ENCODE results near the gene GRHL1.

The GRHL1 gene

DNA sequence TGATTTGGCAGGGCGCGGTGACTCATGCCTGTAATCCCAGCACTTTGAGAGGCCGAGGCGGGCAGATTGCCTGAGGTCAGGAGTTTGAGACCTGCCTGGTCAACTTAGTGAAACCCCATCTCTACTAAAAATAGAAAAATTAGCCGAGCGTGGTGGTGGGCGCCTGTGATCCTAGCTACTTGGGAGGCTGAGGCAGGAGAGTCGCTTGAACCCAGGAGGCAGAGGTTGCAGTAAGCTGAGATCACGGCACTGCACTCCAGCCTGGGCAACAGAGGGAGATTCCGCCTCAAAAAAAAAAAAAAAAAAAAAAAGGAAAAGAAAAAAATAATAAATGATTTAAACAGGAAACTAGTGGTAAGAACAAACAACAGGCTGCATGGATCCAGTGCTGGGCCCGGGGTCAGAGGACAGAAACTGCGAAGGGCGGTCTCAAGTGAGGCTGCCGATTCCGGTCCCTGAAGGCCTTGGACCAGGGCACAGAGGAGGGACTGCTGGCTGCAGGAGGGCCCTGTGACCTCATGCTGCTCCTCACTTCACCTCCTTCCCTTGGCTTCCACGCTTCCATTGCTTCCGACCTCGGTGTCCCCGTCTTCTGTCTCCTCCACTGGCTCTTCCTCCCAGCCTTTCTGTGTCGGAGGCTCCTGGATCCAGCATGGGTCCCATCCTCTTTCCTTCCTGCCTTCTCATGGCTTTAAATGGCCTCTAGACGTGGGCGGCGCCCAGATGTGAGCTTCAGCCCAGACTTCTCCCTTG lies 2.1 kb upstream of the GRHL1 start:
- DNase-seq = no peak

DNA sequence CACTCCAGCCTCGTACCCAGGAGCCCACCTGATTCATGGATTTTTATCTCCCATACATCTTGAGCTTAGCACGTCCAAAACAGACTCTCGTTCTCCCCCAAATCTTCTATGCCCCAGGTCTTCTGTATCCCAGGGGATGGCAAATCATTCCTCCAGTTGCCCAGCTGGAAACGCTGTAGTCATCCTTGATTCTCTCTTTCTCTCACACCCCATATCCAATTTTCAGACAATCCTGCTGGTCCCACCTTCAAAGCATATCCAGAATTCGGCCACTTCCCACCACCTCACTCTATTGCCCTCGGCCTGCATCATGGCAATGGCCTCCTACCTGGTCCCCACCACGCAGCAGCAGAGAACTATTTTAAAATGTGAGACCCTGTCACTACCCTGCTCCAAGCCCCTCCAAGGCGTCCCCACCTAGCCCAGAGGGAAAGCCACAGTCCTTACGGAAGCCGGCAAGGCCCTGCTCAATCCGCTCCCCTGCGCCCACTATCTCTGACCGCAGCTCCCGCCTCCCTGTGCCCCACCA lies 1.4 kb upstream of the GRHL1 start:
- no peak for DNase-seq

DNA sequence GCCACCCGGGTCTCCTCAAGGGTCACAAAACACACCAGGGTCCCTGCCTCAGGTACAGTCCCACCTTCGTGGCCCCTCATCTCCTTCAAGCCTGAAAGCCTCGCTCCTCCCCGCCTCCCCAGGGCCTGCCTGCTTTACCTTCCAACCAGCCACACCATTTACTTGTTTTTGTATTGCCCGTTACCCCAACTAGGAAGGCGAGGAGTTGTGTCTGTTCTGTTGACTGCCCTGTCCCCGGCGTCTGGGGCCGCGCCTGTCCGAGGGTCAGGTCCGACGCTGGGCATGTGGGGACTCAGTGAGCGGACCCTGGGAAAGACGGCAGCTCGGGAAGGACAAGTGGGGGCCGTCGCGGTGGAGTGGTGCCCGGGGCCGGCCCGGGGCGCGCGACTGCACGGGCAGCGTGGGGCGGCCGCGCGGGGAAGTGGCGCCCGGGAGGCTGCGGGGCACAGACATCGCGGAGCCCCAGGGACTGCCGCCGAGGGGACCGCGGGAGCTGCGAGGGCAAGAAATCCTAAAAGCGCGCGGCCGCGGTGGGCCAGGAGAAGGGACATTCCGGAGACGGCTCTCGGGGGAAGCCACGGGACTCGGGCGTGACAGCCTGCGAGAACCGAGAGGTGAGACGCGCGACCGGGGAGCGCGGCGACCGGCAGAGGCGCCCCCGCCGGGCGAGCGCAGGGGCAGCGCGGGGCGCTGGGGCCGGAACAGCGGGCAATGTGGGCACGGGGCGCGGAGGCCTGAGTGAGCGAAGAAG lies 797 bp upstream of the GRHL1 start:
- no peak for DNase-seq

DNA sequence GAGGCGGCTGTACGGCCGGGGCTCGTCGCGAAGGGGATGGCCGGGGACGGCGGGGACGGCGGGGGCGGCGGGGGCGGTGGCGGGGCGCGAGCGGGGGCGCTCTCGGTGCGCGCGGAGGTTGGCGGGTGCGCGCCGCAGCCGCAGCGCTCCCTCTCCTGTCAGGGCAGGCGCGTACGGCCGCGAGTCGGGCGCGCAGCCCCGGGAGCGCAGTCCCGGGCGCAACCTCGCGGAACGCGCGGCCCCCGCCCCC lies 296 bp upstream of the GRHL1 start:
- no peak for DNase-seq

DNA sequence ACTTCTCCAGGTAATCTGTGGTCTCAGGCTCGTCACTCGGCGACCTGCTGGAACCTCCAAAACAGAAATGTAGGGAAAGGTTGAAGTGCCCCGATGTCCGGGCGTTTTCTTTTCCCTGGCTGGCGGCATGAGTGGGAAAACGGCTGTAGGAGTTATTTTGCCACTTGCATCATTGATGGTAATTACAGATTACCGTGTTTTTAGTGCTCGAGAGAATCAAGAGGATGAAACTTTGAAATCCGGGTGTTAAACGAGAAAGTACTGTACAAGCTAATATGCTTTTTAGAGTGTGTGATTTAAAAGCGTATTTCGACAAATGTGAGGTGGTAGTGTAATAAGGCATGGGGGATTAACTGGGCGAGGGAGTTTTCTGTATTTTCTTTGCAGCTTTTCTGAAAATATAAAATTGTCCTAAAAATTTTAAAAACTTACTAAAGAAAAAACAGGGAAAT lies 819 bp downstream of the GRHL1 start:
- no peak for DNase-seq

DNA sequence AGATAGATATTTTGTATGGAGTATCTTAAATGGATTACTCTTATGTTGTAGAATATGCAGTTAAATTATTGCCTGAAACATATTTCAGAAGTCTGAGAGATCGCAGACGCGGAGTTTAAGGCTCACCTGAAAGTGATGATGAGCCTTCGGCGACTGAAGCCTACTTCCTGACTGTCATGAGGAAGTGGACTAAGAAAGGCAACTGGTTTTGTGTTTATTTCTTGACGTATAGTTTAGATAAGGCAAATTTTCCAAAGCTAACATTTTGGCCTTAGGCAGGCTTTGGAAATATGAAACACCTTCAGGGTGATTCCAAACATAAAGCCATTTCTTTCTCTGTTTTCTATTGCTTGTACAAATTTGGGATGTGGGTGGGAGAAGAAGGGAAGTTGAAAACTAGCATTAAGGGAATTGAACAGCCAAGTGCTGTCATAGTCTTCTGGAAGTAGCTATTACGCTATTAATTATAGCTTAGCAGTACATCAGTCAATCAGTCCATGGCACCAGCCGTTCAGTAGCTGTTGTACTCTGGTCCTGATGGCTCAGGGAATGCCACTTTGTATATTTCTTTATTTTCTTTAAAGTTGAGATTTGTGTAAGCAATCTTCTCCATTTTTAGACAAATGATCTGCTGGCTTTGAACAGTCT lies 1.5 kb downstream of the GRHL1 start:
- DNase-seq = no peak

DNA sequence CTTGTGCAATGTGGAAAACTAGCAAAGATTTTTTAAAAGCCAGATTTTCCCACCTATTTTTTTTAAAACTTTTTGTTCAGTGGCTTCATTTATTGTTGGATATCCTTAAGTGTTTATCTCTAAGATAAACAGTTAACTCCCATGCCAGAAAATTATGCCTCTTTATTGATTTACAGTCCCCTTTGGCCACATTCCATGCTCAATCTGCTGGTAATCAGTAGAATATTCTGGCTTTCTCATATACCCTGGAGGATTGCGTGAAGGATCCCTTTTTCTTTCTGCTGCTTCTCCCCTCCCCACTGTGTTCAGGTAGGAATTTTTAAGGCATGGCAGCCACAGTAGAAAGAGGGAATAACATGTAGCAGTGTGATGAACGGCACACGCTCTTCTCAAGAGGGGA lies 2.6 kb downstream of the GRHL1 start:
- no peak for DNase-seq

DNA sequence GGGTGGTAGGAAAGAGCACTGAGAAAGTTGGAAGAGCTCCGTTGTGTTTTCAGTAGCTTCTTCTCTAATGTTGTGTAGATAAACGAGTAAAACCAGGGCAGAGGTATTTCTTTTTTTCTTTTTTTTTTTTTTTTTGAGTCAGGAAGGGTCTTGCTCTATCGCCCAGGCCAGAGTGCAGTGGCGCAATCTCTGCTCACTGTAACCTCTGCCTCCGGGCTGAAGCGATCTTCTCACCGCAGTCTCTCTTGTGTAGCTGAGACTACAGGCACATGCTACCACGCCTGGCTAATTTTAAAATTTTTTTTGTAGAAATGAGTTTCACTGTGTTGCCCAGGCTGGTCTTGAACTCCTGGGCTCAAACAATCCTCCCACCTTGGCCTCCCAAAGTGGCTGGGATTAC lies 6.6 kb downstream of the GRHL1 start:
- DNase-seq = no peak

DNA sequence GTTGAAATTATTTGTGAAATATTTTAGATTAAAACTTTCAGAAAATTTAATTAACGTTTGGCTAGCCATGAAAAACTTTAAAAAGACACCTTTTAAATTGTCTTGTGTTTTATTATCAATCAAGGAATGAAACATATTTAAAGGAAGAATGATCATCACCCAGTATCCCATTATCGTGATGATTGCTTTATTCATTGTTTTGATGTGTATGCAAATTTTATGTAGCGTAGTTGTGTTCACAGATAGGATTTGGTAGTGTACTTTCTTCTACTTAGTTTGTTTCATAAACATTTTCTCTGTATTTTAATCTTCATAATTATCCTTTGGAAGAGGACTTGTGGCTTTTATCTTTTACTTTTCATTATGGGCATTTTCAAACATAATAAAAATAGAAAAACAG lies 7.8 kb downstream of the GRHL1 start:
- DNase-seq = no peak

DNA sequence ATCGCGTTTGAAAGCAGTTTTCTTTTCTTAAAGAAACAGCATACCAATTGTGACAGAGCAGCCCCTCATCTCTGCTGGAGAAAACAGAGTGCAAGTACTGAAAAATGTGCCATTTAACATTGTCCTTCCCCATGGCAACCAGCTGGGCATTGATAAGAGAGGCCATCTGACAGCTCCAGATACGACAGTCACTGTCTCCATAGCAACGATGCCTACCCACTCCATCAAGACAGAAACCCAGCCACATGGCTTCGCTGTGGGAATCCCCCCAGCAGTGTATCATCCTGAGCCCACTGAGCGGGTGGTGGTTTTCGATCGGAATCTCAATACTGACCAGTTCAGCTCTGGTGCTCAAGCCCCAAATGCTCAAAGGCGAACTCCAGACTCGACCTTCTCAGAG lies 9.5 kb downstream of the GRHL1 start:
- no peak for DNase-seq

DNA sequence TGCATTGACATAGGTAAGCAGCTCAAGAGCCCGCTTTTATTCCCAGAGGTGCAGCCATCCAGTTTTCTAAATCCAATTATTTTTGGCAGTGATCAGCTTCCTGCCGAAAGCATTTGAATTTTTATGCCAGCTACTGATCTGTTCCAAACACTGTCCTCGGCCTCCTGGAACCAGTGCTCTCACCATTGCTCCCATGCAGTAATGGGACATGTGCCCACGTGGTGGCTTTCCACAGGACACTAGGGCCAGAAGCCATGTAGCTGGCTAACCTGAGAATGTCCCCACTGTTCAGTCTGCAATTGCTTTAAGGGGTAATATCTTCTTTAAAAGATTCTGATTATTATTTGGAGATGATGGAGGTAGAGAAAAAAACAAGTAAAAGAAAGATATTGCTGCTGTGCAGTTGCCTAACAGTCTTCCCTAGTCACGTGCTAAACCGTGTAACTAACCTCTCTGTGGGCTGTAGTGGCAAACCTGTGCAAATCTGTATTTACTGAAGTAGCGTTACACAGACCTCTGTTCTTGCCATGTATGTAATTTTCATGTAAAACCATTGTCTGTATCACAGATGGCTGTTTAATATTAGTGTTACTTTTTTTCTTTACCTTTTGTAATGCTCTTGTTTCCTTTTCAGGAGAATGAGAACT lies 13.0 kb downstream of the GRHL1 start:
- no peak for DNase-seq

DNA sequence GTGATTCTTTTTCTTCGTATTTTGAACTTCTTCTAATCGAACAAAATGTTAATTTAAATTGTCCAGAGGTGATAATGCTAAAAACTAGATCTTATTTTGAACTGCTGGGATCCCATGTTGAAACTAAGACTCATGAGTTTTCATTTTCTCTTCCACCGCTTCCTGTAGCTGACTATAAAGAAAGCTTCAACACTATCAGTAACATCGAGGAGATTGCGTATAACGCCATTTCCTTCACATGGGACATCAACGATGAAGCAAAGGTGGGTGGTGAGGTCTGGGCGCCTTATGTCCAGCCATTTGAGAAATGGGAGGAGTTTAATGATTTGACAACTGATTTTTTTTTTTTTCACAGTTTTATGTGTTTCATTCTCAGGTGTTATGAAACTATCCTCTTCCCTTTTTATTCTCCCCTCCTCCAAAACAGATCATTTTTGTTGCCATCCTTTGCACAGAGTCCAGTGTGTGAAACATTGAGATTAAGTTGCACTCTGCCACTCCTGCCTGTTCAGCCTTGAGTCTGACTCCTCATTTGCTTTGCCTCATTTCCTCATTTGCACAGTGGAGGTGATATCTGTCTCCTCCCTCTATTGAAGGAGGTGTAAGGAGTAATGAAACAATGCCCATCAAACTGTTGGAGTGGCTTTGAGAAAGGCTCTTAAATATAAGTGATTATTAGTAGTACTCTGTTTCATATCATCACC lies 13.8 kb downstream of the GRHL1 start:
- no peak for DNase-seq

DNA sequence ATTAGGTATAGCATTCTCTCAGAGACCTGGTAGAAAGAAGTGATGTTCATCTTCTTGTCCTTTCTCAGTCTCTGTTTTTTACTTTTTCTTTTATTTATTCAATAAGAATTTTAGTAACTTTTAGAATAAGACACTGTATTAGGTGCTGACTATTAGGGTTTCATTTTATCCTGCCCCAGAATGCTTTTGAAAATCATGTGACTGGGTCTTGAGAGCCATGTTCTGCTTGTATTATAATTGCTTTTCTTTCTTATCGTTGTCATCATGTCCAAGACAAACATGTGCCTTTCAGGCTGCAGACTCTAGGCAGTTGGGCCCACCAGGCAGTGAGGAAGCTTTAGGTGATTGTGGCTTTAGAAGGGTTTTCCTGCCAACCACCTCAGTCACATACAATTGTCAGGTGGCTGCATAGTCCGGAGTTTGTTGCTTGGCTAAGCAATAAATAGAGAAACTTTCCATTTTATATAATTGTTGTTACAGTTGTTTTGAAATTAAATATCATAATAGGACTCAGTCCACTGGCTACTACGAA lies 15.1 kb downstream of the GRHL1 start:
- DNase-seq = no peak

DNA sequence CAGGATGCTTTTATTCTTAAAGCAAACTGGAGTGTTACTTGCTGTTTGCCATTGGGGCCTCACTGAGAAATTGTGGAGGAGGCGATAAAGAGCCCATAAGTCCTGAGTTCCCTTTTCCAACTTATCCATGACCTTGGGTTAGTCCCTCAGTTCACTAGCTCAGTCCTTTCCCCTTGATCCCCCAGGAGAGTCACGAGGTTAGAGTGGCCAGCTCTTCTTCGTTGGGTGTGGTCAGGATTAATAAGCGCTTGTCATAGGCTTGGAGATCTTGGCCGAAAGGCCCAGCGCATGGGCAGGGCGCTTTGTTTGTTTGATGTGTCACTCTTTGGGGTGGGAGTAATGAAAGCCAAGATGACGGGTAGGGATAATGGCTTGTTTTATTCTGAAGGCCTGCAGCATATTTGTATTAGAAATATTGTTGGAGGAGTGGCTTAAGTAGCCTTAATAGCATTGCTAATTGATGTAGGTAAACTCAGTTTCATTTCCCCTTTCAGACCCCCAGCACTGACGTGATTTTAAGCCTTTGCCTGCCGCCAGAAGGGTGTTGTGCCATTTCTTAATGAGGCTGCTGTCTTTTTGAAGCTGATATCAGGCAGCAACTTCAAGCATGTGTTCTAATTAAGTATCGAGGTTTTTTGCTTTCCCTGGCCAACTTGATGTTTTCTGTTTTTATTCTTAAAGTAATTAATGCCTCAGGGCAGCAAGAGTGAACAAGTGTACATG lies 15.7 kb downstream of the GRHL1 start:
- no peak for DNase-seq

DNA sequence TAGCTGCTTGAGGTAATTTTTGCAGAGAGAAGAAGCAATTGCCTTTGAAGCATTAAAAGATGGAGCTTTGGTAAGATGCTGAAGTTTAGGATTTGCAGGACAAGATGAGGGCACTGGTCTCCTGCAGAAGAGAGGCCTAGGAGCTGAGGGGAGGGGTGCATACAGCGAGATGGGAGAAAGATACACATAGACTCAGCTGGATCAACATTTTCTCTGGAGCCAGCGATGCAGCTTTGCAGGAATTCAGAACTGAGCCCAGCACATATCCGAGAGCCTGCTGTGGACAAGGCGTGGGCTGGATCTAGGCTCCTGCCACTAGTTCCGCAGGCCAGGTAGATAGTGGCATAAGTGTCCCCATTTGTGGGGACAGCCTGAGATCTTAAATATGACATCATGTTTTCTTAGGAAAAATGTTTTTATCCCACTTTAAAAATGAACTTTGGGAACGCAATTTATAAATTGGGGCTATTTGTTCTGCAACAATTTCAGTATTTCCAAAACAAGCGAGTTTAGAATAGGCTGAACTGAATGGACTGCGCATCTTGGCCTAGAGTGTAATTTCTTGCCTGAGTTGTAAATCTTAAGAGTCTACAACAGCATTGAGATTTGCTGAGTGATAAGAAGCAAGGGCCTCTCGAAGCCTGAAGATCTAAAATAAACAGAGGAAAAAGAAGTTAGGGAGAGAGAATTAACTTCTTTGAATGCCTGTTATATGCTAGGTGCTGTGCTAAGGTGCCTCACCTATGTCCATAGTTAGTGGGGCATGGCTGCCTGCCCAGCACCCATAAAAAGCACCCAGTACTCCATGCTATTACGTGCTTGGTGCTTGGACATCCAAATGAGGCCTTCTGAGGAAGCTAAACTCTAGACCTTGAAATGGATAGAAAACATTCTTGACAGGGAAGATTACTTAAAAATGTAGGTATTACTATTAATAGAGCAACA lies 17.3 kb downstream of the GRHL1 start:
- no peak for DNase-seq

DNA sequence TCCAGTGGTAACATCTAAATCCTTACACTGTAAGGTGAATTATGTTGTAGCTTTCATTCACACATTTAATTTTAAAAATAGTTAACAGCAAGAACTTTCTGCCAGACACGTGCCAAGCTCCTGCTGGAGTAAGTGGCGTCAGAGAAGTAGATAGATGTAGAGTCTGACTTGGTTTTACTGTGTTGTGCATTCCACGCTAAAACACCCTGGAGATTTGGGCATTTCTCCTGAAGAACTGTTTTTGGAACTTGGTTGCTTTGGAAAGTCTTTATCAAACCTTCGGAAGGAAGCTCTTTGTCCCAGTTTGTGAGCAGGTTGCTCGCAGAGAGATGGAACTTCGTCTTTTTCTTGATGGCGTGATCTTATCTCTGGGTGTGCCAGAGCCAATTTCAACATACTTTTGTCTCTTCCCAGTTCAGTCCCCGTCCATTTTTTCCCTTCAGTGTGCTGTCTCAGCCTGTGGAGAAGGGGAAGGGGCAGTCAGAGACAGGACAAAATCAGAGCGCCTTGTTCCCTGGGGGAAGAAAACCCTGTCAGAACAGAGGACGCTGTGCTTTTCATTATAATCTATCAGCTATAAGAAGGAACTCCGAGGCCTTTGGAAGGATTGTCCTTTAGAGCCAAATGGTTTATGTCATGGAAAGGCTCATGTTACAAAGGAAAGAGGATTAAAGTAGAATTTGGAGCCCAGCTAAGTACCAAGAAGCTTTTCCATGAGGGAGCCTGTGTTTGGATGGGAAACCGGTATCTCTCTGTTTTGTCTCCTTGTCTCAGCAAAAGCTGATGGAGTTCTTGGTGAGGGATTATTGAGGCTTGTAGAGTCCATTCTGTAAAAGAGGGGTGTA lies 18.9 kb downstream of the GRHL1 start:
- DNase-seq = no peak

DNA sequence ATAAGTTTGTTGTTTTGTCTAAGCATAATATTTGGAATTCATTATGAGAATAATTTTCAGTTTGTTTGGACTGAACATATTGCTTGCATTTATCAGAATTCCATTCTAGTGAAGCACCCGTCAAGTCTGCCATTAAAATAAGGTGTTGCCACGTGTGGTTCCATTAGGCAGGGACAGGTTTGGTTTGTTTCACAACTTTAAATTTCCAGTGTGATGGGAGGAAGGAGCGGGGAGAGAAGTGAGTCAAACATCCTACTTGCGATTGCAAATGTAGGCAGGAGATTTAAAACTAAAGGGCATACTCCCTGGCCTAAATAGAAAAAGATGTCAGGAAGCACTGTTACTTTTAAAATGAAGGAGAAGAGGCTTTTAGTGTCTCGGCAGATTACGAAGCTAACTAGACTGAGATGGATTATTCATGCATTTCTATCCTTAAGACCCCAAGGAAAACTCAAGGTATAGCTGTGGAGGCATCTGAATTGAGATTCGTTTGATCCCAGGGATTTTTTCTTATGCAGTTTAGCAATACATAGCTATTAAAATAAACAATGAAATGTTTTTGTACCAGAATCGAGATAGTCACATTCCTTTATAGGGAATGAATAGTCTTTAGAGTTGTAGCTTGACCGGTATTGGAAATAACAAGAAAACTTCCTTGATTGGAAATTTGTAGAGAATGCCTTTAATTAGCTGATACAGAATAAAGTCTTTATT lies 19.8 kb downstream of the GRHL1 start:
- no peak for DNase-seq

DNA sequence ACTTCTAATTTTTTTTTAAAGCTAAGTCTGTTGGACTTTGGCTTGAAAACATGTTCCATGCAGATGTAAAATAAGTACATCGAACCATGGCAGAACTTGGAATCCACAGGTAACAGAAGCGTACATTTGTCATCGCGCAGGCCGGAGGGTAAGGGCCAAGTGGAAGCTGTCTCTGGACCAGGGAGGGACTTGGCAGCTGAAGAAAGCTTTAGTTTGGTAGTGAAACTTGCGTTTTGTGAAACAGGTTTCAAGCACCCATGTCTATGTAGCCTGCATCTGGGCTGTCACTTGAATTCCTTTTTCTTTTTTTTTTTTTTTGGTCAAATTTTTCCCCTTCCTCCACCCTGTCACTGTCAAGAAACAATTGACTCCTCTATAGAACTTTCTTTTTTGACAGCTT lies 20.4 kb downstream of the GRHL1 start:
- no peak for DNase-seq

Data from activated T-cell treated with anti-CD3 and anti-CD28 coated beads, Interleukin-2, amount 50 U/mL, for 1 hour (primary cell).